Activated naive CD8-positive, alpha-beta T cell treated with anti-CD3 and anti-CD28 coated beads for 36 hours (primary cell): ENCODE measurements around the gene CCDC50. TPM values are rescaled to one million over a fixed set of nuclear protein-coding genes. Genes with fewer than 3 reads are reported as not detected.

Experiments used
- DNase-seq: peaks from one replicate; pipeline ENCODE4 v3.0.0; 2021
- H3K27ac Mint-ChIP-seq: one replicate; pipeline ENCODE4 v1.8.0; 2022; ENCODE audit warnings: mild to moderate bottlenecking, moderate library complexity, mixed read lengths
- H3K27me3 Mint-ChIP-seq: one replicate; pipeline ENCODE4 v1.8.0; 2022; ENCODE audit warnings: mild to moderate bottlenecking, mixed read lengths
- H3K36me3 Mint-ChIP-seq: one replicate; pipeline ENCODE4 v1.8.0; 2021; ENCODE audit warnings: mild to moderate bottlenecking, mixed read lengths
- H3K4me1 Mint-ChIP-seq: one replicate; pipeline ENCODE4 v1.8.0; 2021; ENCODE audit warnings: mixed read lengths
- H3K4me3 Mint-ChIP-seq: one replicate; pipeline ENCODE4 v1.8.0; 2022; ENCODE audit warnings: mild to moderate bottlenecking, moderate library complexity, mixed read lengths
- H3K9me3 Mint-ChIP-seq: one replicate; pipeline ENCODE4 v1.8.0; 2022; ENCODE audit warnings: mixed read lengths
- total RNA-seq, 2 experiments: library from RNA; stranded (reverse); gene quantifications; one replicate each; pipeline ENCODE4 v1.2.3, GENCODE V29; 2021

CCDC50 gene
- total RNA-seq, 2 experiments from 2014 or later = 4.7 to 4.9 TPM

DNA sequence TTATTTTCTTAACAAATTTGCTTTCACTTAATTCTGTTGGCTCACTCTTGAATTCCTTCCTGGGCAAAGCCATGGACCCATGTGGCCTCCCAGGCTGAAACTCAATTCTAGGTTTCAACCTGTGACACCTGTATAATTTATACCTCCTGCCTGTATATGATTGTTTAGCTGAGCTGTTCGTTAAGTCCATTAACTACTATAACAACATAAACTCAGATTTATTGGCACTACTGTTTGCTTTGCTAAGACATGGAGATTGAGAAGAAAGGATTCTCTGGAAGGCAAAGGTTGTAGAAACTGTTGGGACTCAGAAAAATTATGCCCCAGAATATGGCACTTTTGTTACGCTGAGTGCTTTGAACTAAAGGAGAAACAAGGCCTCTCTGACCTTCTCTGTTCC is 26.7 kb upstream of the CCDC50 start:
- Mint-ChIP-seq H3K36me3 (no peaks in the 10 kb centered on the region), H3K9me3 (no peaks in the 10 kb centered on the region), H3K4me3 (no peak overlapping the region)

DNA sequence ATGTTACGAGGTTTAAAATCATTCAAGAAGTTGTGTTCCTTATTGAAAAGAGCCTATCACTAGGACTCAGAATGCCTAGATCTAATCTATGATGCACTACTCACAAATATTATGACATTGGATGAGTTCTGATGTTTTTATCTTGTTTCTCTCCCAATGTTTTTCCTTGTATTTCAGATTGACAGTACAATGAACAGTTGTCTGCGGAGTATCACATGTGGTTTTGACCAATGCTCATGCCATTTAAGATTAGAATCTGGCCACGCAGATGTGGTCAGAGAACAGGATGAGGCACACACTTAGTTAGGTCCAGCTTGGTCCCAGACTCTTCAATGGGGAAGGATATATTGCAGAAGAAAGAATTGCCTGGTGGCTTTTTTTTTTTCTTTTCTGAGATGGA is 25.6 kb upstream of the CCDC50 start:
- Mint-ChIP-seq H3K9me3 (no peaks in the 10 kb centered on the region), H3K27ac (no peak overlapping the region)
- no peak for DNase-seq

More for the DNA sequence above, 26.7 kb upstream of the CCDC50 start:
- DNase-seq = no peak
- no peaks in the 10 kb centered on the region for H3K27me3 Mint-ChIP-seq
- no peaks in the 10 kb centered on the region for H3K4me1 Mint-ChIP-seq
- H3K27ac Mint-ChIP-seq = no peak overlapping the region

DNA sequence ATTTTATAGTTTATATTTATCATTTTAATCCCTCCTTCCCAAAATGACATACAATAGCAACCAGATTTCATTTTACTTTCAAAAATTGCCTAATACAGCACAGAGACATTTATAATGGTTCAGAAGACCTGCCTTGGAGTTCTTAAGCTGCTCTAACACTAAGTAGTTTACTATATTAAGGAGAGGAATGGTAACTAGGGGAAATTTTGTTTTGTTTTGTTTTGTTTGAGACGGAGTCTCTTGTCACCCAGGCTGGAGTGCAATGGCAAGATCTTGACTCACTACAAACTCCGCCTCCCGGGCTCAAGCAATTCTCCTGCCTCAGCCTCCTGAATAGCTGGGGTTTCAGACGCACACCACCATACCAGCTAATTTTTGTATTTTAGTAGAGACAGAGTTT is 22.8 kb upstream of the CCDC50 start:
- no peak overlapping the region for H3K4me3 Mint-ChIP-seq

More for the DNA sequence above, 25.6 kb upstream of the CCDC50 start:
- H3K27me3 Mint-ChIP-seq = no peaks in the 10 kb centered on the region
- no peaks in the 10 kb centered on the region for H3K36me3 Mint-ChIP-seq
- H3K4me3 Mint-ChIP-seq = no peak overlapping the region
- H3K4me1 Mint-ChIP-seq = no peaks in the 10 kb centered on the region

DNA sequence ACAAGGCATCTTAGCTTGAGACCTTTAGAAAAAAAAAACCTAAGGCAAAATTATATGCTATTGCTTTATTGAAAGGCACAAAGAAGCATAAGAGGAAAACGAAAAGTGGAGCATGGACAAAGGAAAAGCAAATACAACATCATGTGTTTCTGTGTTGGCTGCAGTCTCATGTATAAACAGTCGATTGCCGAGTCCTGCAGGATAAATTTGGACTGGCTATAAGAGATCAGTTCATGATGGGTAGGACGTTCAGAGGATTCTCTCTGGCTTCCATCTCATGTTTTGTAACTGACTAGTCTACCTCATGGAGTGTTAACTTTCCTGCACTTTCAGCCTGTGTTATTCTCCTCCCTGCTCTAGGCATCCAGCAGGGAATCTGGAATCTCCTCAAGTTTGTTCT is 21.9 kb upstream of the CCDC50 start:
- no peaks in the 10 kb centered on the region for H3K36me3 Mint-ChIP-seq
- no peak overlapping the region for H3K4me3 Mint-ChIP-seq
- no peaks in the 10 kb centered on the region for H3K4me1 Mint-ChIP-seq
- no peaks in the 10 kb centered on the region for H3K9me3 Mint-ChIP-seq
- H3K27me3 Mint-ChIP-seq = no peaks in the 10 kb centered on the region
- DNase-seq = no peak
- H3K27ac Mint-ChIP-seq = no peak overlapping the region

More for the DNA sequence above, 22.8 kb upstream of the CCDC50 start:
- no peaks in the 10 kb centered on the region for H3K4me1 Mint-ChIP-seq
- no peaks in the 10 kb centered on the region for H3K36me3 Mint-ChIP-seq
- H3K9me3 Mint-ChIP-seq = no peaks in the 10 kb centered on the region
- DNase-seq = no peak
- H3K27ac Mint-ChIP-seq = no peak overlapping the region
- H3K27me3 Mint-ChIP-seq = no peaks in the 10 kb centered on the region

DNA sequence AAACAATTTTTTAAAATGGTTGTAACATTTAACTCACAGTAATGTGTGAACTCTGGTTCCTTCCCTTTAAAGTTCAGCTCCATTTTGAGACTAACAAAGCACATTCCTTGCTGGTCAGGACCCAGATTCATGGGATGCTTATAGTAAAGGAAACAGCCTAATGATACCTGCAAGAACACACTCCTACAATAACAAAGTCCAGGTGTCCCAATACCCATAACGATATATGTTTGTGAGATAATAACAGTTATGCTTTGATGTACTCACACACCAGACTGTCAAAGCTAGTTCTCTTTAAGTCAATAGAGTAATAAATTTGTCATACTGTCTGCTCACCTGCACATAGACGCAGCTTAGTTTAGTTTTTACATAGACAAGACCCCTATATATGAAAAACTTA is 15.9 kb upstream of the CCDC50 start:
- Mint-ChIP-seq H3K4me1 (no peaks in the 10 kb centered on the region), H3K9me3 (no peaks in the 10 kb centered on the region), H3K27me3 (no peaks in the 10 kb centered on the region), H3K4me3 (no peak overlapping the region), H3K27ac (no peak overlapping the region), H3K36me3 (no peaks in the 10 kb centered on the region)
- no peak for DNase-seq

DNA sequence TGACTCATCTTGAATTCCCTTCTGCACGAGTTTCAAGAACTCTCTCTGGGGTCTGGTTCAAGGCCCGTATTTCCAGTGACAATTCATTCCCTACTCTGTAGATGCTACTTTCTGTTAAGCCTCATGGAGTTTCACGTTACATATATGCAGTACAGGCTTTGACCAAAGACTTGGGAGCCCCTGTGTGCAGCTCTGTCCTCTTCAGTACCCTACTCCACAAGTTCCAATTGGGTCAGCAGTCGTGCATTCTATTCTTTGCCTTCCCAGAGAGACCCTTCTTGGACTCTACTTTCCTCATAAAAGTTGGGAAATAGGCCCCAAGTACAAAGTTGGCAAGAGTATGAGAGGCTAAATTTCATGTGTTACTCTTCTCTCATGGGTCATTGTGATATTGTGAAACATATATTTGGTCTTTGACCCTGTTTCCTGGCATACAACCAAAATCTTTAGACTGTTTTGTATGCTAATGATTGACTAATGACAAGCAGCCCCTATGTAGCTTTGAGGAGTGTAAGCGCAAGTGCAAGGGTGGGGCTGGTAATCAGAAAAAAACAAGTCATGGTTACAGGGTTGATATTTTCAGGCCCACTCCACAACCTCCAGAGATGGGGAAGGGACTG is 15.0 kb upstream of the CCDC50 start:
- Mint-ChIP-seq H3K27me3 (no peaks in the 10 kb centered on the region), H3K36me3 (no peaks in the 10 kb centered on the region), H3K4me1 (no peaks in the 10 kb centered on the region), H3K27ac (no peak overlapping the region), H3K9me3 (no peaks in the 10 kb centered on the region), H3K4me3 (no peak overlapping the region)
- no peak for DNase-seq

DNA sequence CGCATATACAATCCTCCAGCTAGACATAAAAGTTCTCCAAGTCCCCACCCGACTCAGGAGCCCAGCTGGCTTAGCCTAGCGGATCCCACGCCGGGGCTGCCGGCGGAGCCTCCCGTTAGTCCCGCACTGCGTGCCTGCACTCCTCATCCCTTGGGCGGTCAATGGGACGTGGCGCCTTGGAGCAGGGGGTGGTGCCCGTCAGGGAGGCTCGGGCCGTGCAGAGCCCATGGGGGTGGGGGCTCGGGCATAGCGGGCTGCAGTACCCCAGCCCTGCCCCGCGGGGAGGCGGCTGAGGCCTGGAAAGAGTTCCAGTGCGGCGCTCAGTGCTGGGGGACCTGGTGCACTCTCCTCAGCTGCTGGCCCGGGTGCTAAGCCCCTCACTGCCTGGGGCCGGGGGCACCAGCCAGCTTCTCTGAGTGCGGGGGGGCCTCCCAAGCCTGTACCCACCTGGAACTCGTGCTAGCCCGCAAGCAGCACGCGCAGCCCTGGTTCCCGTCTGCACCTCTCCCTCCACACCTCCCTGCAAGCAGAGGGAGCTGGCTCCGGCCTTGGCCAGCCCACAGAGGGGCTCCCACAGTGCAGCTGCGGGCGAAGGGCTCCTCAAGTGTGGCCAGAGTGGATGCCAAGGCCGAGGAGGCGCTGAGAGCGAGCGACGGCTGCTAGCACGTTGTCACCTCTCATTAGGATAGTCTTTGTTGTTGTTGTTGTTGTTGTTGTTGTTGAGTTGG is 12.2 kb upstream of the CCDC50 start:
- no peaks in the 10 kb centered on the region for H3K36me3 Mint-ChIP-seq
- no peak for DNase-seq
- no peaks in the 10 kb centered on the region for H3K4me1 Mint-ChIP-seq
- no peak overlapping the region for H3K4me3 Mint-ChIP-seq
- no peak overlapping the region for H3K27ac Mint-ChIP-seq
- H3K9me3 Mint-ChIP-seq = no peaks in the 10 kb centered on the region
- H3K27me3 Mint-ChIP-seq = no peaks in the 10 kb centered on the region

DNA sequence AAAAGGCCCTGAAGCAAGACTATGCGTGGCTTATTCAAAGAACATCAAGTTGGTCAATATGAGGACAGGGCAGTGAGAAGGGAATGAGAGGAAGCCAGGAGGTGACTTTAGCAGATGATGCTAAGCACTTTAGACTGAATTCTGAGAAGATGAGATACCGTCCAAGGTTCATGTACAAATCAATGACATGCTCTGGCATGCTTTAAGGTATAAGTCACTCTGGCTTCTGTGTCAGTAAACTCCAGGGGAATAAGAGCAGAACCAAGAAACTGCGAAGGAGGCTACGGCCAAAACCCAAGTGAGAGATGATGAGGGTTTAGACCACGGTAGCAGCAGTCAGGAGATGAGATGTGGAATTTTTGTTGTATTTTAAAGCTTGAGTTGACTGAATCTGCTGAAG is 8.9 kb upstream of the CCDC50 start:
- Mint-ChIP-seq H3K9me3 (no peaks in the 10 kb centered on the region), H3K27ac (no peak overlapping the region), H3K4me3 (no peak overlapping the region), H3K4me1 (no peaks in the 10 kb centered on the region), H3K27me3 (peaks cover 7% of the 10 kb centered on the region), H3K36me3 (no peaks in the 10 kb centered on the region)
- DNase-seq = no peak

DNA sequence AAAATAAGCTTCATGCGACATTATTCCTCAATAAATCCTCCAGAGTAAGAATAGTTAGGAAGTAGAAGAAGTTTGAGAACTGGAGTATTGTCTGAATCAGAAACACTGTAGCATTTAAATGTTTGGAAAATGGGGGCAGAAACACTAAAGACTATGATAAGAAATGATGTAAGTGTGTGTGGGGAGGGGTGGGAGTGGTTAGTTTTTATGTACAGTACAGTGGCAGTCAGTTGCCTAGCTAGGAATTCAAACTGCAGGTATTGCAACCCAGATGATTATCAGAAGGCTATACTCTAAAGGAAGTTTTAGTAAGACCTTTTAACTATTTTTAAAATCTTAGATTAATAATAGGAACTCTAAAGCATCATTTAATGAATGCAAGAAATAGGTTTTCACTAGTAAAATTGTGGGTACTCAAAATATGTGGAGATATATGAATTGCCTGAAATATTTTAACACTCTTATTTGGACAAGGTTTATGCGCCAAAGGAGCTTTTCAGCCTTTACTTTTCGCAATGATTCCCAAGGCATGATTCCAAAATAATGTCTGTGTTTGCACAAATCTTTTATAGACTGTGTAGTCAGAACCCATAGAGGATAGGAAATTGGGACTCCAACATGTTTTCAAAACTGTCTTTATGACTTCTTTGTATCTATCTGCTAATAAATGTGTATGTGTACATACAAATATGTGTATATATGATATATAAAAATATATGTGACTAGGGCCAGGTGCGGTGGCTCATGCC is 8.0 kb upstream of the CCDC50 start:
- no peak for DNase-seq
- H3K4me3 Mint-ChIP-seq = no peak overlapping the region
- H3K9me3 Mint-ChIP-seq = no peaks in the 10 kb centered on the region
- no peaks in the 10 kb centered on the region for H3K4me1 Mint-ChIP-seq
- peaks cover 7% of the 10 kb centered on the region for H3K27me3 Mint-ChIP-seq
- no peaks in the 10 kb centered on the region for H3K36me3 Mint-ChIP-seq
- H3K27ac Mint-ChIP-seq = no peak overlapping the region

DNA sequence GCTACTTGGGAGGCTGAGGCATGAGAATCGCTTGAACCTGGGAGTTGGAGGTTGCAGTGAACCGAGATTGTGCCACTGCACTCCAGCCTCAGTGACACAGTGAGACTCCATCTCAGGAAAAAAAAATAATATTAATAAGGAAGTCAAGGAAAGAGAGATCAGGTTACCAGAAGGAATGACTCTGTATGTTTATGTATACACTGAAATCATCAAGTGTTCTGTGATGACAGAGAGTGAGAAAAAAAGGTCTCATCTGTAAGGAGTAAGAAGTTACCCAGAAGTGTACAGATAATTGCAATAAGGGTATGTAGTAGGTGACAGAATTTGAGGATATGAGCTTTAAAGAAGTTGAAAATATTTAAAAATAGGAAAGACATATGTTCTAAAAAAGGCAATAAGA is 4.3 kb upstream of the CCDC50 start:
- no peak for DNase-seq
- Mint-ChIP-seq H3K36me3 (no peaks in the 10 kb centered on the region), H3K27me3 (peaks cover 31% of the 10 kb centered on the region), H3K4me3 (no peak overlapping the region), H3K4me1 (peaks cover 3% of the 10 kb centered on the region), H3K27ac (no peak overlapping the region), H3K9me3 (no peaks in the 10 kb centered on the region)

DNA sequence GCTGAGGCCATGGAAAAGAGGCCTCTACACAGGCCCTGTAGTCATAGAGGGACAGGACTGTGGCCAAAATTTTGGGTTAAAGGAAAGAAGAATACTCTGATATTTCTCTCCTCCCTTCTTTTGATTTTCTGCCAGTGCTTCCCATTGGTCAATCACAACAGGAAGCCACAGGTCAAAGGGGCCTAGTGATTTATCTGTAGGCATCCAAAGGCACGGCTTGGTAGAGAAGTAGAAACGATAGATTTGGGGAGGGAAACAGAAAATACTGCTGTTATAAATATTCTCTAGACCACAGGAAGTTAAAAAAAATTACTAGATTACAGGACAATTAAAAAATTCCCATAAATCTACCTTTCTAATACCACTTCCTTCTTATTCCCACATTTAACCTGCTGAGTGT is 1.7 kb upstream of the CCDC50 start:
- DNase-seq = no peak
- Mint-ChIP-seq H3K9me3 (no peaks in the 10 kb centered on the region), H3K4me3 (no peak overlapping the region), H3K27me3 (peaks cover 52% of the 10 kb centered on the region), H3K27ac (no peak overlapping the region), H3K36me3 (no peaks in the 10 kb centered on the region), H3K4me1 (peaks cover 7% of the 10 kb centered on the region)

DNA sequence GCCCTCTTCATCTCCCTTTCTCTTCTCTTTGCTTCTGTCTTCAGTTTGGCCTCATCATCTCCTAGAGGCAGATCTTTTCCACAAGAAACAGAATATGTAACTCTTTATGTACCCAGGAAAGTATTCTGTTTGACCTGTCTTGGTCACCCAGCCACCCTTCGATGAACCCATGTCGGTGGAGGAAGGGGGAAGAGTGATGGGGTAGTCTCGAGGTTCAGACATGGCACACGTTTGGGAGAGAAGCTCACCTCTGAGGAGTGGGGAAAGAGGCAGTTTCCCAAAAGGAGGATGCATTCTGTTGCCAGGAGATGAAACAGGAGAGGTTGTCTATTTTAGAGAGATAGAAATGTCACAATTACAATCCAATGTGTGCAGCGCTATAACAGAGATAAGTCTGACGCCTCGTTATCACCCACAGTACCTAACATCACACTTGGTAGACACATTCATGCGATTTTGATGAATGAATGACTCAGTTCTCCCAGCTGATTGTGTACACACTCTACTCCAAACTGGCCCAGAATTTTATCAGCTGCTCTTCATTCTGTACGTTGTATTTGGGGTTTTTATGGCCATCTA is 722 bp upstream of the CCDC50 start:
- H3K27me3 Mint-ChIP-seq = peaks cover 57% of the 10 kb centered on the region
- H3K27ac Mint-ChIP-seq = peak overlapping the region; percentile 37
- peak overlapping the region; percentile 46 for H3K4me3 Mint-ChIP-seq
- DNase-seq = no peak
- H3K9me3 Mint-ChIP-seq = no peaks in the 10 kb centered on the region
- no peaks in the 10 kb centered on the region for H3K36me3 Mint-ChIP-seq
- H3K4me1 Mint-ChIP-seq = peaks cover 7% of the 10 kb centered on the region

DNA sequence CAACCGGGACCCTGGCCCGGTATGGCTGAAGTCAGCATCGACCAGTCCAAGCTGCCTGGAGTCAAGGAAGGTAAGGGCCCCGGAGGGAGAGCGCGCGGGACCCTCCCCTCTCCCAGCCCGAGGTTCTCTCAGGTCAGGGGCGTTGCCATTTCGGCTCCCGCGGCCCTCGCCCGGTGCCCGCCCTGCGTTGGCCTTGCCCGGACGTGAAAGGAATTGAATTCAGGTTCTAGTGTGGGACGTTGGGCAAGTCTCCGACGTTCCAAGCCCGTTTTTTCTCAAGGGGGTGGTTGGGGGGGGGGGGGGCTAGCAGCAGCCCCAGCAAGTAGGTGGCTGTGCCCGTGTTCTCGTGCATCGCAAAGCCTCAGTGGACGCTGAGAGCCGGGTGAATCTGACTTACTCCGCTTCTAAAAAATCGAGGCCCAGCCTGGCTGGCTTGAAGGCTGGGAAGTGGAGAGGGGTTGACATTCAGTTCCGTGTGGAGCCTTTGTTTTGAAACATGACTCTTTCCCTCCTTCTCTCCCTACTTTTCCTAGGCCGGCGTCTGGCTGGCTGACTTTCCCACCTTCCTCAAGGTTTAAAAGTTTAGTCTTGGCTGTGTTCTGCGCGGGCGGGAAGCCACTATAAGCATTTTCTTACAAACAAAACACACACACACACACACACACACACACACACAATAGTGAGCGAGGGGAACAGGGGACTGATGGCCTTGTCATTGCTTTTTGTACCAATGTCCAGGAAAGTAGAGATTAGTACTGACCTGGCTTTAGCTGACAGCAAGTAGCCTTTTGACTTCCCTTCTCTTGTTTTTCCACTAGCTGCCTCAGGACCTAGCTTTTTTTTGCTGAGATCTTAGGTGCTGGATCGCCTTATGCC is 698 bp downstream of the CCDC50 start, which contains the start of gene UTS2B:
TSS of gene UTS2B (minus strand) at position 873 of the 876 bp plus-strand sequence. CDS start 48,337 bp downstream, outside the sequence.
- H3K9me3 Mint-ChIP-seq = no peaks in the 10 kb centered on the region
- H3K36me3 Mint-ChIP-seq = no peaks in the 10 kb centered on the region
- peak within 1 kb of the TSS; percentile 42 for H3K27ac Mint-ChIP-seq
- peaks cover 56% of the 10 kb centered on the region for H3K27me3 Mint-ChIP-seq
- H3K4me3 Mint-ChIP-seq = peak within 1 kb of the TSS; percentile 67
- peaks cover 7% of the 10 kb centered on the region for H3K4me1 Mint-ChIP-seq
- no peak for DNase-seq

DNA sequence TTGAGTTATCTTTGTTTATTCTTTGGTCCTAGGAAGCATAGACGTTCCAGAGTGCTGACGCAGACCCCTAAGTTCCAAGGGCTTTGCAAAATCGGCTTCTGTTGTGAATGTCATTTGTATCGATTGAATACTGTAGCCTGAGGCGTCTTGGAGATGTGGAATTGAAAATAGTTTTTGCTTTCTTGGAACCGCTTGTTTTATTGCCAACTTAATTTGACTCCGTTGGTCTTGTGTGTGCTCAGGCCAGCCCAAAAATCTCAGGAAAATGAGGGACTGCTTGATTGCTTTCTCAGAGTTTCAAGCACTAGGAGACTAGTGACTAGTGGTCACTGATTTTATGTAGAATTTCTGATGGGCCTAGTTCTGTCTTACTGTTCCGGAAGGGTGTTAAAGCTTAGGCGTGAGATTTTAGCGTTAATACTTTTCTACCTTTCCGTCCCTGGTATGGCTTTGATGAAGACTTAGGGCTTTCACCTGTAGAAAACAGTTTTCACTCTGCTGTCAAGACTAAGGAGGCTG is 1.4 kb downstream of the CCDC50 start:
- no peaks in the 10 kb centered on the region for H3K9me3 Mint-ChIP-seq

More for the DNA sequence above, 1.4 kb downstream of the CCDC50 start:
- H3K27ac Mint-ChIP-seq = no peak overlapping the region
- no peak for DNase-seq
- peaks cover 53% of the 10 kb centered on the region for H3K27me3 Mint-ChIP-seq
- peaks cover 7% of the 10 kb centered on the region for H3K4me1 Mint-ChIP-seq
- peak overlapping the region; percentile 67 for H3K4me3 Mint-ChIP-seq
- H3K36me3 Mint-ChIP-seq = no peaks in the 10 kb centered on the region
